Measurements from ENCODE around the gene EMC9.

GRCh38 chr14:24102357-24103048 is 38.9 kb downstream of the EMC9 start:
- no peak for TF ChIP-seq CTCF (IDR thresholded peaks at IDR 0.05)
- no peak for TF ChIP-seq POLR2A (IDR thresholded peaks at IDR 0.05)

Measured in adrenal gland (tissue), 5 donors.